ENCODE results near the gene PATL1.
"Not testable (repeated sequence)": the region's sequence is repeated elsewhere in the genome, so short reads cannot be mapped to it uniquely, and the experiment has no call there.

PATL1 gene, protein sequence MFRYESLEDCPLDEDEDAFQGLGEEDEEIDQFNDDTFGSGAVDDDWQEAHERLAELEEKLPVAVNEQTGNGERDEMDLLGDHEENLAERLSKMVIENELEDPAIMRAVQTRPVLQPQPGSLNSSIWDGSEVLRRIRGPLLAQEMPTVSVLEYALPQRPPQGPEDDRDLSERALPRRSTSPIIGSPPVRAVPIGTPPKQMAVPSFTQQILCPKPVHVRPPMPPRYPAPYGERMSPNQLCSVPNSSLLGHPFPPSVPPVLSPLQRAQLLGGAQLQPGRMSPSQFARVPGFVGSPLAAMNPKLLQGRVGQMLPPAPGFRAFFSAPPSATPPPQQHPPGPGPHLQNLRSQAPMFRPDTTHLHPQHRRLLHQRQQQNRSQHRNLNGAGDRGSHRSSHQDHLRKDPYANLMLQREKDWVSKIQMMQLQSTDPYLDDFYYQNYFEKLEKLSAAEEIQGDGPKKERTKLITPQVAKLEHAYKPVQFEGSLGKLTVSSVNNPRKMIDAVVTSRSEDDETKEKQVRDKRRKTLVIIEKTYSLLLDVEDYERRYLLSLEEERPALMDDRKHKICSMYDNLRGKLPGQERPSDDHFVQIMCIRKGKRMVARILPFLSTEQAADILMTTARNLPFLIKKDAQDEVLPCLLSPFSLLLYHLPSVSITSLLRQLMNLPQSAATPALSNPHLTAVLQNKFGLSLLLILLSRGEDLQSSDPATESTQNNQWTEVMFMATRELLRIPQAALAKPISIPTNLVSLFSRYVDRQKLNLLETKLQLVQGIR

GRCh38 chr11:59668950-59669610, at the start of gene PATL1:
PATL1 (minus strand) TSS chr11:59669037; CDS start chr11:59668895, 142 bp downstream.
- no peaks in the 10 kb centered on the region for H3K27me3 Mint-ChIP-seq
- peaks cover 39% of the 10 kb centered on the region for H3K4me1 Mint-ChIP-seq (ENCODE audit: low read depth)
- H3K4me3 Mint-ChIP-seq, result peak within 1 kb of the TSS; percentile 90
- H3K27ac Mint-ChIP-seq, result peak within 1 kb of the TSS; percentile 100
- peaks cover 44% of the 10 kb centered on the region for H3K36me3 Mint-ChIP-seq (ENCODE audit: low read depth)
- intact Hi-C loops (cut with micrococcal nuclease), result loop anchor here (1.0 to 5.0 kb wide), 2 partner anchors 53 to 107 kb away; no protein-coding TSS in a partner anchor
- H3K9me3 Mint-ChIP-seq, result no peaks in the 10 kb centered on the region

- Mint-ChIP-seq H3K4me1 (ENCODE audit: low read depth) (no peaks in the 10 kb centered on the region), H3K4me3 (no peak overlapping the region), H3K36me3 (ENCODE audit: low read depth) (no peaks in the 10 kb centered on the region), H3K27ac (no peak overlapping the region), H3K27me3 (no peaks in the 10 kb centered on the region), H3K9me3 (no peaks in the 10 kb centered on the region)
- intact Hi-C loops (cut with micrococcal nuclease), result no loop called here
These were observed 47.2 kb upstream of the PATL1 start for GRCh38 chr11:59716051-59716450.

DNA sequence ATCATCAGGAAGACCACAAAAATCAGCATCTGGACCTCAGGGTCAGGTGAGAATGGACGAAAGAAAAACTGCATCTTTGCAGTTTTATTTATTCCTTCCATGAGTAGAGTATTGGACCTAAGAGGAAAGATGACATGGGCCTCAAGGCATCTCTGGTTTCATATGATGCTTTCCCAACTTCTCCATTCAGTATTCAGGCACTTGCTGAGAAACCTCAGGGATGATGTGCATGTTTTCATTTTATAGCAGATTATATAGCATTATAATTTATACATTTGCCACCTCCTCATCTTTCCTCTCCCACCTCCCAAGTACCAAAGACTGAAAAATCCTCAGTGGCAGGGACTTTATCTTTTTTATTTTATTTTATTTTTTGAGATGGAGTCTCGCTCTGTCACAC, 44.9 kb upstream of the PATL1 start, which contains the start of gene OR10V1:
Gene OR10V1, minus strand, starts transcription at position 101 of the 400 bp plus-strand sequence. Its CDS starts 0 bp downstream, at position 101.
- intact Hi-C loops (cut with micrococcal nuclease), result no loop called here
- no peaks in the 10 kb centered on the region for H3K36me3 Mint-ChIP-seq (ENCODE audit: low read depth)
- H3K4me3 Mint-ChIP-seq, result no peak within 1 kb of the TSS
- H3K27me3 Mint-ChIP-seq, result no peaks in the 10 kb centered on the region
- H3K9me3 Mint-ChIP-seq, result no peaks in the 10 kb centered on the region
- no peaks in the 10 kb centered on the region for H3K4me1 Mint-ChIP-seq (ENCODE audit: low read depth)
- H3K27ac Mint-ChIP-seq, result no peak within 1 kb of the TSS

- Mint-ChIP-seq H3K27ac (no peak overlapping the region), H3K27me3 (peaks cover 4% of the 10 kb centered on the region), H3K4me1 (ENCODE audit: low read depth) (no peaks in the 10 kb centered on the region), H3K9me3 (no peaks in the 10 kb centered on the region), H3K36me3 (ENCODE audit: low read depth) (no peaks in the 10 kb centered on the region), H3K4me3 (no peak overlapping the region)
- intact Hi-C loops (cut with micrococcal nuclease), result no loop called here
These were observed 41.5 kb upstream of the PATL1 start for GRCh38 chr11:59710136-59710847.

- peaks cover 4% of the 10 kb centered on the region for H3K27me3 Mint-ChIP-seq
- no peaks in the 10 kb centered on the region for H3K9me3 Mint-ChIP-seq
- no peak overlapping the region for H3K4me3 Mint-ChIP-seq
- no peaks in the 10 kb centered on the region for H3K4me1 Mint-ChIP-seq (ENCODE audit: low read depth)
- no peaks in the 10 kb centered on the region for H3K36me3 Mint-ChIP-seq (ENCODE audit: low read depth)
- intact Hi-C loops (cut with micrococcal nuclease), result no loop called here
- H3K27ac Mint-ChIP-seq, result no peak overlapping the region
These were observed 39.7 kb upstream of the PATL1 start for GRCh38 chr11:59708537-59708936.

GRCh38 chr11:59707371-59707770, 38.5 kb upstream of the PATL1 start:
- Mint-ChIP-seq H3K27me3 (peaks cover 4% of the 10 kb centered on the region), H3K27ac (no peak overlapping the region), H3K36me3 (ENCODE audit: low read depth) (no peaks in the 10 kb centered on the region), H3K4me1 (ENCODE audit: low read depth) (no peaks in the 10 kb centered on the region), H3K9me3 (no peaks in the 10 kb centered on the region), H3K4me3 (no peak overlapping the region)
- intact Hi-C loops (cut with micrococcal nuclease), result no loop called here

DNA sequence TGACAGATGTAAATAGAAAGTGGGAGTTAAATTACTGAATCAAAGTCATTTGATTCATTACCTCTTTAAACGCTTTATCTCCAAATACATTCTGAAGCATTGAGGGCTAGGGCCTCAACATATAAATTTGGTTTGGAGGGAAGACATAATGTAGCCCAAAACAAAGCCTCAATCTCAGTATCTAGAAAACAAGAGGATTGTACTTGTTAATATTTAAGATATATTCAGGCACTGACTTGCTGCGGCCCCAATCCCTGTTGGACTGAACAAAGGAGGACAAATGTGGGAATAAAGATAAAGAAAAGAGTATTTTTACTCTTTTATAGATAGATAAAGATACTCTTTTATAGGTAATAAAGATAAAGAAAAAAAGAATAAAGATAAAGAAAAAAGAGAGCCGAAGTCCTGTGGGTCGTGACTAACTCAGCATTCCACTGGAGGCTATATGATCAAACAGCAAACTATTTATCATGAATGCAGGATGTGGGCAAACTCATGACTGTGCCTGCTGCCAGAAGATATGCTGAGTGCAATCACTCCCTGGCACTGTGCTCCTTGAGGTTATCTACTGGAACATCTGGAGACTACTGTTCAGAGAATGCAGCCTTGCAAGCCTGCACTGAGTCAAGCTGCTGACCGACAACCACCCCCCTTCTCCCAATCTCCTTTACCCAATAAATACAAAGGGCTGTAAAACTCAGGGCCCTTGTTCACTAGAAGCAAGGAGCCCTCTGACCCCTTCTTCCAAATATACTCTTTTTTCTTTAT, 37.9 kb upstream of the PATL1 start:
- H3K4me3 Mint-ChIP-seq, result no peak overlapping the region
- H3K9me3 Mint-ChIP-seq, result no peaks in the 10 kb centered on the region
- H3K36me3 Mint-ChIP-seq (ENCODE audit: low read depth), result no peaks in the 10 kb centered on the region
- H3K27ac Mint-ChIP-seq, result no peak overlapping the region
- no peaks in the 10 kb centered on the region for H3K4me1 Mint-ChIP-seq (ENCODE audit: low read depth)
- intact Hi-C loops (cut with micrococcal nuclease), result no loop called here
- H3K27me3 Mint-ChIP-seq, result peaks cover 4% of the 10 kb centered on the region

- peaks cover 4% of the 10 kb centered on the region for H3K27me3 Mint-ChIP-seq
- H3K4me3 Mint-ChIP-seq, result no peak overlapping the region
- no peak overlapping the region for H3K27ac Mint-ChIP-seq
These were observed 36.5 kb upstream of the PATL1 start for GRCh38 chr11:59705294-59705693.

GRCh38 chr11:59703515-59703914, 34.7 kb upstream of the PATL1 start:
- H3K4me1 Mint-ChIP-seq (ENCODE audit: low read depth); H3K4me3 Mint-ChIP-seq; H3K27ac Mint-ChIP-seq; H3K36me3 Mint-ChIP-seq (ENCODE audit: low read depth); intact Hi-C loops (cut with micrococcal nuclease); H3K9me3 Mint-ChIP-seq; H3K27me3 Mint-ChIP-seq: not testable (repeated sequence)

More at GRCh38 chr11:59705294-59705693, 36.5 kb upstream of the PATL1 start:
- intact Hi-C loops (cut with micrococcal nuclease), result no loop called here
- Mint-ChIP-seq H3K4me1 (ENCODE audit: low read depth) (no peaks in the 10 kb centered on the region), H3K9me3 (no peaks in the 10 kb centered on the region), H3K36me3 (ENCODE audit: low read depth) (no peaks in the 10 kb centered on the region)

- H3K9me3 Mint-ChIP-seq; H3K36me3 Mint-ChIP-seq (ENCODE audit: low read depth); H3K4me3 Mint-ChIP-seq; H3K27me3 Mint-ChIP-seq; H3K27ac Mint-ChIP-seq; intact Hi-C loops (cut with micrococcal nuclease): not testable (repeated sequence)
- H3K4me1 Mint-ChIP-seq (ENCODE audit: low read depth), result peaks cover 18% of the 10 kb centered on the region
These were observed 31.3 kb upstream of the PATL1 start for GRCh38 chr11:59700157-59700556.

- Mint-ChIP-seq H3K9me3 (peaks cover 12% of the 10 kb centered on the region), H3K36me3 (ENCODE audit: low read depth) (no peaks in the 10 kb centered on the region), H3K27me3 (peaks cover 2% of the 10 kb centered on the region), H3K27ac (no peak overlapping the region), H3K4me3 (no peak overlapping the region), H3K4me1 (ENCODE audit: low read depth) (peaks cover 22% of the 10 kb centered on the region)
- intact Hi-C loops (cut with micrococcal nuclease), result no loop called here
These were observed 29.7 kb upstream of the PATL1 start for GRCh38 chr11:59698506-59698905.

- intact Hi-C loops (cut with micrococcal nuclease), result no loop called here
- peaks cover 42% of the 10 kb centered on the region for H3K9me3 Mint-ChIP-seq
- H3K4me3 Mint-ChIP-seq, result no peak overlapping the region
- peaks cover 2% of the 10 kb centered on the region for H3K27me3 Mint-ChIP-seq
- no peak overlapping the region for H3K27ac Mint-ChIP-seq
- H3K4me1 Mint-ChIP-seq (ENCODE audit: low read depth), result peaks cover 24% of the 10 kb centered on the region
- no peaks in the 10 kb centered on the region for H3K36me3 Mint-ChIP-seq (ENCODE audit: low read depth)
These were observed 24.1 kb upstream of the PATL1 start for GRCh38 chr11:59692915-59693314.

- H3K27ac Mint-ChIP-seq, result peak overlapping the region; percentile 49
- H3K36me3 Mint-ChIP-seq (ENCODE audit: low read depth), result no peaks in the 10 kb centered on the region
- H3K4me3 Mint-ChIP-seq, result no peak overlapping the region
- intact Hi-C loops (cut with micrococcal nuclease), result no loop called here
- H3K9me3 Mint-ChIP-seq, result peaks cover 39% of the 10 kb centered on the region
- H3K4me1 Mint-ChIP-seq (ENCODE audit: low read depth), result peaks cover 21% of the 10 kb centered on the region
- H3K27me3 Mint-ChIP-seq, result peaks cover 2% of the 10 kb centered on the region
These were observed 22.3 kb upstream of the PATL1 start for GRCh38 chr11:59691156-59691555.
